Measurements from ENCODE around the gene NCK2. TPM values are rescaled to one million over a fixed set of nuclear protein-coding genes. Genes with fewer than 3 reads are reported as not detected.

Gene NCK2
- total RNA-seq, 1 experiment from 2014 or later, result 0.30 TPM

DNA sequence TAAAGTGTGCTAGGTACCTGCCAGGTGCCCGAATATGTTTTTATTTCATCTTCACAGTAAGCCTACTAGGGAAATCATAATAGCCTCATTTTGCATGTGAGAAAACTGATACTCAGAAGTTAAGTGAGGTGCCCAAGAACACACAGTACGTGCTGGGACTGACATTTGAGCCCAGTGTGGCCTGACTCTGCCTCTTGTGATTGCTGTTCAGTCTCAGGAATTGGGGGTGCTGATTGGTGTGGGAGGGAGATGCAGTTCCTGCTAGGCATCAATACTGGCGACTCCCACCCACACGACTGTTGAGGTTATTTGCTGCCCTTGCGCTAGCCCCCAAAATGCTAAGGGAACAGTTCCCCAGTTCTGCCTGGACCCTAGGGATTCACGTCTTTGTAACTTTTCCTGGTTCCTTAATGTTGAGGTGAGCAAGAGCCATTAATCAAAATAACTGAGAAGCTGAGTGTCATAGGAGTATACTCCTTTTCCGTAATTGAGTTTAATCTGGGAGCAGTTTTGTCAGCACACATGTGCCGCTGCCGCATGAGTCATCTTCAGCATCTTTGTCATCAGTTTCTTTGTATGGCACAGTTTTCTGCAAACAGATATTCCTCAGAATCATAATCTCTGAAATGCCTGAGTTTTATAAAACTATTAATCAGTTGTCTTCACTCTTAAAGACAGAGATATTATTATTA is 120.7 kb downstream of the NCK2 start:
- Histone ChIP-seq H3K36me3 (ENCODE audit: insufficient read depth, low read length) (no peaks in the 10 kb centered on the region), H3K27me3 (ENCODE audit: low read length) (no peaks in the 10 kb centered on the region), H3K9ac (ENCODE audit: low read length) (no peak overlapping the region), H3K9me3 (ENCODE audit: low read length) (no peaks in the 10 kb centered on the region), H3K9me2 (replicated peaks; ENCODE audit: insufficient read depth, low read length) (no peaks in the 10 kb centered on the region), H2AFZ (ENCODE audit: low read length) (no peak overlapping the region), H3K4me2 (ENCODE audit: low read depth, low read length, poor library complexity, severe bottlenecking) (no peak overlapping the region), H3K27ac (ENCODE audit: low read length) (no peak overlapping the region), H3K79me2 (ENCODE audit: low read length) (no peaks in the 10 kb centered on the region), H3K4me3 (ENCODE audit: low read length) (no peak overlapping the region), H3K4me1 (ENCODE audit: low read length) (no peaks in the 10 kb centered on the region; the same call in 1 of the 2 replicates), H4K20me1 (ENCODE audit: insufficient read depth, low read depth, low read length) (no peaks in the 10 kb centered on the region)
- no peak for DNase-seq

DNA sequence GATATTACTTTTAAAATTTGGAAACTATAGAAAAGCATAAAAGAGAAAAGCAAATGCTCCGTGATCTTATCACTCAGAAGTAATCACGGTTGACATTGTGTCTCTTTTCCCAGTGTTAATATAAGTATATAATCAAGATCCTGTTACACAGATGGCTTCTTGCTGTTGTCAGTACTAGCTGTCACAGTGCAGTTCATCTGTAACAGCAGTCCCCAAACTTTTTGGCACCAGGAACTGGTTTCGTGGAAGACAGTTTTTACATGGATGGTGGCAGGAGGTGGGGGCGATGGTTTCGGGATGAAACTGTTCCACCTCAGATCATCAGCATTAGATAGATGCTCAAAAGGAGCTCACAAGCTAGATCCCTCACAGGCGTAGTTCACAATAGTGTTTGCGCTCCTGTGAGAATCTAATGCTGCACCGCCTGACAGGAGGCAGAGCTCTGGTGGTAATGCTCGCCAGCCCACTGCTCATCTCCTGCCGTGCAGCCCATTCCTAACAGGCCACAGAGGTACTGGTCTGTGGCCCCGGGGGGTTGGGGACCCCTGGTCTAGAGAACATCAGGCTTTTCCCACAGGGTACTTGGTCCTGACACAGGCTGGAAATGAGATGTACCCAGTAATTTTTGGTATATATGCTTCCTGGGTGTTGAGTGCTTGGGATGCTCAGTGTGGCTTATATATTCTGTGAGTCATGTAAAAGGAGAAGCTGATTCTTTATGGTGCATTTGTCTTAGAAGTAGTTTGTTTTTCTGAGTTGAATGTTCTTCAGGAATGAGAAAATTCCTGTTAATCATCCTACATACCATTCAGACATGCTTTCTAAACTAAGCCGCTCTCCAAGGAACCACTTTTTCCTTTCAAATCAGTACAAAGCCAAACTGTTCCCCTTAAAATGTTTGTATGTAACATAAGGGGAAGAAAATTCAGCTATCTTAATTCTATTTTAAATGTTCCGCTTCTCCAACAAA is 121.8 kb downstream of the NCK2 start:
- H3K9me2 ChIP-seq (replicated peaks; ENCODE audit: insufficient read depth, low read length), result no peaks in the 10 kb centered on the region
- no peak overlapping the region for H2AFZ ChIP-seq (ENCODE audit: low read length)
- no peaks in the 10 kb centered on the region for H3K27me3 ChIP-seq (ENCODE audit: low read length)
- DNase-seq, result no peak
- no peaks in the 10 kb centered on the region; the same call in 1 of the 2 replicates for H3K4me1 ChIP-seq (ENCODE audit: low read length)
- no peaks in the 10 kb centered on the region for H3K36me3 ChIP-seq (ENCODE audit: insufficient read depth, low read length)
- H3K9ac ChIP-seq (ENCODE audit: low read length), result no peak overlapping the region
- no peaks in the 10 kb centered on the region for H4K20me1 ChIP-seq (ENCODE audit: insufficient read depth, low read depth, low read length)
- no peak overlapping the region for H3K4me2 ChIP-seq (ENCODE audit: low read depth, low read length, poor library complexity, severe bottlenecking)
- H3K79me2 ChIP-seq (ENCODE audit: low read length), result no peaks in the 10 kb centered on the region
- H3K27ac ChIP-seq (ENCODE audit: low read length), result no peak overlapping the region
- no peak overlapping the region for H3K4me3 ChIP-seq (ENCODE audit: low read length)
- H3K9me3 ChIP-seq (ENCODE audit: low read length), result no peaks in the 10 kb centered on the region

DNA sequence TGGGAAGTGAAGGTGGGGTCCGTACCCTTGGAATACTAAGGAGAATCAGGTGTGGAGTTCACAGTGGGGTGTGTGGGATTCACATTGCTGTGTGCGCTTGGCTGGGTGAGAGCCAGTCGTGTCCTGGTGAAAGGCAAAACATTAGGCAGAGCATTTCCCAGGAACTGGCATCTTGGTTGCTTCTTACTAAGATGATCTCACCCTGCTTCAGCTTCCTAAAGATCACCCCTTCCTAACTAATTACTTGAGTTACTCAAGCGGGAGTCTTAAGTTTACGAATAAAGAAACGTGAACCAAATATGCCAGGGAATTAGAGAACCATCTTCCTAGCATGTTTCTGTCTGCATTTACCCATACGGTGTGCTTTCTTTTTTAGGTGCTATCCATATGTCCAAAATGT is 122.9 kb downstream of the NCK2 start:
- DNase-seq, result no peak
- no peaks in the 10 kb centered on the region for H3K9me3 ChIP-seq (ENCODE audit: low read length)
- no peaks in the 10 kb centered on the region for H3K9me2 ChIP-seq (replicated peaks; ENCODE audit: insufficient read depth, low read length)
- H3K36me3 ChIP-seq (ENCODE audit: insufficient read depth, low read length), result no peaks in the 10 kb centered on the region
- H4K20me1 ChIP-seq (ENCODE audit: insufficient read depth, low read depth, low read length), result no peaks in the 10 kb centered on the region
- H3K4me2 ChIP-seq (ENCODE audit: low read depth, low read length, poor library complexity, severe bottlenecking), result no peak overlapping the region
- H3K4me1 ChIP-seq (ENCODE audit: low read length), result no peaks in the 10 kb centered on the region; the same call in 1 of the 2 replicates
- H3K27ac ChIP-seq (ENCODE audit: low read length), result no peak overlapping the region
- no peak overlapping the region for H3K9ac ChIP-seq (ENCODE audit: low read length)
- no peaks in the 10 kb centered on the region for H3K27me3 ChIP-seq (ENCODE audit: low read length)
- H3K79me2 ChIP-seq (ENCODE audit: low read length), result no peaks in the 10 kb centered on the region
- no peak overlapping the region for H3K4me3 ChIP-seq (ENCODE audit: low read length)
- H2AFZ ChIP-seq (ENCODE audit: low read length), result no peak overlapping the region

DNA sequence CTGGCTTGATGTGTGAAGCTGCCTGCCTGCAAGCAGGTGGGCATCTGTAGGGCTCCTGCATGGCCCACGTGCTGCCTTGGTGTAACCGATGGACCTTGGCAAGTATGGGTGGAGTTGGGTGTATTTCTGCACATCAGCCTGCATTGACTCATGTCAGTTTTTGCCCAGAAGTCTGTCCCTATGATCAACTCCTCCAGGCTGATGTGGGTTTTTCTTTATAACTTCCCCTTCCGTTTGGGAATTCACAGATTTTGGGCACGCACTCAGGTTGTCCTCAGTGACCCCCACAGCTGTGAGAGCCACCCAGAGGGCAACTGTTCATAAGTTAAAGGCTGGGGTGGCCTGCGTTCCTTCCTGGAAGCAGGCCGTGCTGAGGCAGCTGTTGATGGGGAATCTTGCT is 123.3 kb downstream of the NCK2 start:
- Histone ChIP-seq H3K27ac (ENCODE audit: low read length) (no peak overlapping the region), H3K79me2 (ENCODE audit: low read length) (no peaks in the 10 kb centered on the region), H3K4me3 (ENCODE audit: low read length) (no peak overlapping the region), H3K9me2 (replicated peaks; ENCODE audit: insufficient read depth, low read length) (no peaks in the 10 kb centered on the region), H3K36me3 (ENCODE audit: insufficient read depth, low read length) (no peaks in the 10 kb centered on the region), H3K4me2 (ENCODE audit: low read depth, low read length, poor library complexity, severe bottlenecking) (no peak overlapping the region), H3K4me1 (ENCODE audit: low read length) (no peaks in the 10 kb centered on the region; the same call in 1 of the 2 replicates), H3K27me3 (ENCODE audit: low read length) (no peaks in the 10 kb centered on the region), H3K9me3 (ENCODE audit: low read length) (no peaks in the 10 kb centered on the region), H4K20me1 (ENCODE audit: insufficient read depth, low read depth, low read length) (no peaks in the 10 kb centered on the region), H2AFZ (ENCODE audit: low read length) (no peak overlapping the region), H3K9ac (ENCODE audit: low read length) (no peak overlapping the region)
- no peak for DNase-seq

DNA sequence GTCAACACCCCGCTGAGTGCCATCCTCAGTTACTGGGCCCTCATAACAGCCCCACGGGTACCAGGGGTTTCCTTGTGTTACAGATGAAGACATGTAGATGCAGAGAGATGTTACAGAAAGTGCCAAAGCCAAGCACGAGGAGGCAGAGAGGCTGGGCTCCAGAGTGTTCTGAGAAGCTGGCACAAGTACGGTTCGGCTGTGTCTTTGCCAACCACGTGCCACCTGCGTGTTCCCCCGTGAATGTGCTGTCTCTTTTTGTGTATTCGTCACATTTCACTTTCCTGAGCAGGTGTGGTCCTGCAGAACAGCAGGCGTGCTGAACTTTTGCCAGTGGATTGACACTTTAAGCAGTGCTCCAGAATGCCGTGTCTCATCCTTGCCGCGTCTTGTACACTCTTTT is 124.6 kb downstream of the NCK2 start:
- H3K4me3 ChIP-seq (ENCODE audit: low read length), result no peak overlapping the region
- no peaks in the 10 kb centered on the region for H4K20me1 ChIP-seq (ENCODE audit: insufficient read depth, low read depth, low read length)
- H3K4me2 ChIP-seq (ENCODE audit: low read depth, low read length, poor library complexity, severe bottlenecking), result no peak overlapping the region
- no peaks in the 10 kb centered on the region; the same call in 1 of the 2 replicates for H3K4me1 ChIP-seq (ENCODE audit: low read length)
- H3K9ac ChIP-seq (ENCODE audit: low read length), result no peak overlapping the region
- no peaks in the 10 kb centered on the region for H3K27me3 ChIP-seq (ENCODE audit: low read length)
- no peak overlapping the region for H3K27ac ChIP-seq (ENCODE audit: low read length)
- H3K9me2 ChIP-seq (replicated peaks; ENCODE audit: insufficient read depth, low read length), result no peaks in the 10 kb centered on the region
- H2AFZ ChIP-seq (ENCODE audit: low read length), result no peak overlapping the region
- DNase-seq, result no peak
- H3K9me3 ChIP-seq (ENCODE audit: low read length), result no peaks in the 10 kb centered on the region
- no peaks in the 10 kb centered on the region for H3K36me3 ChIP-seq (ENCODE audit: insufficient read depth, low read length)
- no peaks in the 10 kb centered on the region for H3K79me2 ChIP-seq (ENCODE audit: low read length)

DNA sequence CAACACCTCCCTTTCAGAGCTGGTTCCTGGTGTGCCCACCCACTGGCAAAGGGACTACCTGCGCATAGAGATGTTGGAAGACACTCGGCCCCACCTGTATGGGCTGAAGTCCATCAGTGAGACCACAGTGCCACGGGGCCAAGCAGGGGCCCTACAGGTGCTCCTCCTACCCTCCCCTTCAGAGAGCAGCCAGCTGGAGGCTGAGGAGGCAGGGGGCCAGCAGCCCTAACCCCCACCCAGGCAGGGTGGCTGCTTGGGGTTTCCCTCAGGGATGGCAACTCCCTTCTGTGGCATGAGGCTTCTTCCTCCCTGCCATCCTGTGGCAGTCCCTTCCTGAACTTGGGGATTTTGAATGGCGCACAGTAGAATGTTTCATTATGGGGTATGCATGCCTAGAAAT is 125.3 kb downstream of the NCK2 start:
- H4K20me1 ChIP-seq (ENCODE audit: insufficient read depth, low read depth, low read length), result no peaks in the 10 kb centered on the region
- no peaks in the 10 kb centered on the region for H3K27me3 ChIP-seq (ENCODE audit: low read length)
- H3K9ac ChIP-seq (ENCODE audit: low read length), result no peak overlapping the region
- no peaks in the 10 kb centered on the region; the same call in 1 of the 2 replicates for H3K4me1 ChIP-seq (ENCODE audit: low read length)
- no peaks in the 10 kb centered on the region for H3K9me3 ChIP-seq (ENCODE audit: low read length)
- no peaks in the 10 kb centered on the region for H3K36me3 ChIP-seq (ENCODE audit: insufficient read depth, low read length)
- no peaks in the 10 kb centered on the region for H3K79me2 ChIP-seq (ENCODE audit: low read length)
- no peak overlapping the region for H3K4me2 ChIP-seq (ENCODE audit: low read depth, low read length, poor library complexity, severe bottlenecking)
- no peak overlapping the region for H2AFZ ChIP-seq (ENCODE audit: low read length)
- H3K4me3 ChIP-seq (ENCODE audit: low read length), result no peak overlapping the region
- no peak for DNase-seq
- H3K9me2 ChIP-seq (replicated peaks; ENCODE audit: insufficient read depth, low read length), result no peaks in the 10 kb centered on the region
- no peak overlapping the region for H3K27ac ChIP-seq (ENCODE audit: low read length)

DNA sequence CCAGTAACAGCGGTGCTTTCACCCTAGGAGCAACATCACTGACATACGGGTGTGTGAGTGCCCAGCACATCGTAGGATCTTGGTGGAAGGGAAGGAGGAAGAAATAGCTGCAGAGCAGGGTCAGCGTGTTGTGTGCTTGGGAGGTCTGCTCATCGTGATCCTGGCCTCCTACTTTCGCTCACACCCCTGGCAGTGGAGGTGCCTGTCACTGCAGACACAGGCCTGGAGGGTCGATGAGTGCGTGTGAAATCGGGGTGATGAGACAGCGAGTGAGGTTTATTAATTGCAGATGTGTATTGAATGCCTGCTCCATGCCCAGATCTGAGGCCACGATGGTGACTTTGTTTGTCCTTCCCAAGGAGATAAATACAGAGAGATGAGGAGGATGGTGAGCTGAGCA is 126.1 kb downstream of the NCK2 start:
- Histone ChIP-seq H4K20me1 (ENCODE audit: insufficient read depth, low read depth, low read length) (0 out of 2 replicates have a peak, but pooled peaks cover under 1% of the 10 kb centered on the region), H3K4me1 (ENCODE audit: low read length) (no peaks in the 10 kb centered on the region), H3K9me2 (replicated peaks; ENCODE audit: insufficient read depth, low read length) (no peaks in the 10 kb centered on the region), H2AFZ (ENCODE audit: low read length) (no peak overlapping the region), H3K27me3 (ENCODE audit: low read length) (no peaks in the 10 kb centered on the region), H3K9ac (ENCODE audit: low read length) (no peak overlapping the region), H3K36me3 (ENCODE audit: insufficient read depth, low read length) (no peaks in the 10 kb centered on the region), H3K9me3 (ENCODE audit: low read length) (no peaks in the 10 kb centered on the region), H3K27ac (ENCODE audit: low read length) (no peak overlapping the region), H3K4me3 (ENCODE audit: low read length) (no peak overlapping the region), H3K79me2 (ENCODE audit: low read length) (no peaks in the 10 kb centered on the region), H3K4me2 (ENCODE audit: low read depth, low read length, poor library complexity, severe bottlenecking) (no peak overlapping the region)
- DNase-seq, result no peak

DNA sequence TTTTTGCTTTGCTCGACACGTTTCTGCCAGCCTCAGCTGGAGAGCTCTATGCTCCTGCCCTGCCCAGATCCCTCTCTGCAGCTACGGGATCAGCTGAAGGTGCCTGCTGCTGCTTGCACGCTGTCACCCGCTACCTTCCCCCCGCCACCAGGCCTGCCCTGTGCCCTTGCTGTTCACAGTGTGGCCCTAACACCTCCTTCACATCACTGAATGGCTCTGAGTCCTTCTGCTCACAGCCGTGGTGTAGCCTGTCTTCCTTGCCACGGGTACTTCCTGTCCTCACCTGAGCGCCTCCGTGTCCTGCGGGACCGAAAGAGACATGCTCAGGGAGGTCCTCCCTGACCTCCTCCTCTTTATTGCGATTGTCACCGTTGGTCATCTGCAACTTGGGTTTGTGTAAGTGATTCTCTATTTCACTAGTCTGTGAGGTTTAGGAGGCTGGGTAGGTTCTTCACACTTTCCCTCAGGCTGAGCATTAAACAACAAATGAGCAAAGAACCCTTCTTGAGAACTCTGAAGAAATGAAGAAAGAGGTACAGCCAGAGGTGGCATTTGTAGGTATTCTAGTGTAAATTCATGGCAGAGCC is 127.5 kb downstream of the NCK2 start:
- Histone ChIP-seq H2AFZ (ENCODE audit: low read length) (no peak overlapping the region), H3K36me3 (ENCODE audit: insufficient read depth, low read length) (no peaks in the 10 kb centered on the region), H3K9me2 (replicated peaks; ENCODE audit: insufficient read depth, low read length) (no peaks in the 10 kb centered on the region), H3K27ac (ENCODE audit: low read length) (no peak overlapping the region), H3K4me3 (ENCODE audit: low read length) (no peak overlapping the region), H3K9me3 (ENCODE audit: low read length) (no peaks in the 10 kb centered on the region), H3K4me2 (ENCODE audit: low read depth, low read length, poor library complexity, severe bottlenecking) (no peak overlapping the region), H3K79me2 (ENCODE audit: low read length) (no peaks in the 10 kb centered on the region), H4K20me1 (ENCODE audit: insufficient read depth, low read depth, low read length) (0 out of 2 replicates have a peak, but pooled peaks cover 3% of the 10 kb centered on the region), H3K27me3 (ENCODE audit: low read length) (no peaks in the 10 kb centered on the region), H3K4me1 (ENCODE audit: low read length) (no peaks in the 10 kb centered on the region), H3K9ac (ENCODE audit: low read length) (no peak overlapping the region)
- DNase-seq, result no peak
